Erythroblast (primary cell): Measurements from ENCODE around the gene PLTP.
"Not testable (repeated sequence)": the region's sequence is repeated elsewhere in the genome, so short reads cannot be mapped to it uniquely, and the experiment has no call there.

Experiments used
- DNase-seq, 2 experiments: peaks; one replicate each; lab custom pipeline; 2025; lab: John Stamatoyannopoulos, UW
- GATA1 ChIP-seq: IDR thresholded peaks from 2 replicates; pipeline ENCODE4 v1.6.1; 2011; ENCODE audit warnings: low read depth, mild to moderate bottlenecking, control low read depth, low read length, moderate library complexity
- POLR2A ChIP-seq: IDR thresholded peaks from 2 replicates; pipeline ENCODE4 v1.6.1; 2011; ENCODE audit warnings: mild to moderate bottlenecking, low read length

Gene PLTP

GRCh38 chr20:45937765-45938164 is 25.8 kb upstream of the PLTP start:
- DNase-seq, result peak in 1 of 2 experiments; percentile 19
- TF ChIP-seq GATA1, result no peak
- TF ChIP-seq POLR2A, result no peak

- no peak for TF ChIP-seq POLR2A
- no peak for TF ChIP-seq GATA1
- DNase-seq, result no peak
Measured at GRCh38 chr20:45935416-45936046, 23.6 kb upstream of the PLTP start.

- peak; percentile 98 to 99 for DNase-seq
- peak; percentile 98 for TF ChIP-seq POLR2A
- no peak for TF ChIP-seq GATA1
Measured at GRCh38 chr20:45934586-45935415, 22.8 kb upstream of the PLTP start, which contains the start of gene PCIF1. Gene PCIF1 (plus strand): TSS chr20:45934683. CDS start chr20:45939000, 4,317 bp downstream.

GRCh38 chr20:45934046-45934585 is 22.2 kb upstream of the PLTP start:
- no peak for TF ChIP-seq POLR2A
- DNase-seq, result peak; percentile 76 to 82

GRCh38 chr20:45933266-45934045 is 21.5 kb upstream of the PLTP start:
- TF ChIP-seq POLR2A, result no peak
- no peak for TF ChIP-seq GATA1
- DNase-seq, result peak; percentile 68 to 73

- not testable (repeated sequence) for DNase-seq
Measured at GRCh38 chr20:45931680-45932079, 19.7 kb upstream of the PLTP start.

DNA sequence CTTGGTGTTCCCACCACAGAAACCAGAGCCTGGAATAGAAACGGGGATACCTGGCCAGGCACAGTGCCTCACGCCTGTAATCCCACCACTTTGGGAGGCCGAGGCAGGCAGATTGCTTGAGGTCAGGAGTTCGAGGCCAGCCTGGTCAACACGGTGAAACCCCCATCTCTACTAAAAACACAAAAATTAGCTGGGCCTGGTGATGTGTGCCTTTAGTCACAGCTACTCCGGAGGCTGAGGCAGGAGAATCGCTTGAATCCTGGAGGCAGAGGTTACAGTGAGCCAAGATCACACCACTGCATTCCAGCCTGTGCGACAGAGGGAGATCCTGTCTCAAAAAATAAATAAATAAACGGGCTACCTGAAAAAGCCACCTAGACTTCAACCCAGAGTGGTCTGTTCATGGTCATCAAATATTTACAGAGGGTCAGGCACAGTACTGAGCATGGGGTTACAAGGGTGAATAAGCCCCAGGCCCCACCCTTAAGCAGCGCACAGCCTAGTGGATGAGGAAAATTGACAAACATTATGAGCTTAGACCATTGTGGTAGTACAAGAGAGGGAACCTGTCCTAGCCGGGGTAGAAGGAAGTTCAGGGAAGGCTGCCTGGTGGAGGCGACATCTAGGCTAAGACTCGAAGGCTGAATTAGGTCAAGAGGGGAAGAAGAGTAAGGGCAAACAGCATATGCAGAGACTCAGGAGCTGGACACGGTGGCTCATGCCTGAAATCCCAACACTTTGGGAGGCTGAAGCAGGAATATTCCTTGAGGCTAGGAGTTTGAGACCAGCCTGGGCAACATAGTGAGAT is 15.3 kb upstream of the PLTP start:
- TF ChIP-seq GATA1 (no peak), POLR2A (no peak)

DNA sequence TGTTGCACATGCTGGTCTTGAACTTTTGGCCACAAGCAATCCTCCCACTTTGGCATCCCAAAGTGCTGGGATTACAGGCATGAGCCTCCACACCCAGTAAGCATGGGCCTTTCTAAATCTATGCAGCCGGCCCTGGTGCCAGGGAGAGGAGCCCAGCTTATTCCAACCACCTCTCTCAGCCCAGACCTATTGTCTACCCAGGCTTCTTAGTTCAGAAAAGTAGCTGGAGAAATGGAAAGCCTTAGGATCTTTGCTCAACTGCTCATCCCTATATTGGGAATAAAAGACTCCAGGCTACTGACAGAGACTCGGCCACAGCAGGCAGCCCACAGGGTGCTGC is 14.7 kb upstream of the PLTP start:
- DNase-seq, result no peak
- TF ChIP-seq POLR2A (no peak), GATA1 (no peak)

More for the DNA sequence above, 15.3 kb upstream of the PLTP start:
- no peak for DNase-seq

- TF ChIP-seq POLR2A (no peak), GATA1 (no peak)
- DNase-seq, result no peak
Measured at GRCh38 chr20:45925821-45926506, 14.0 kb upstream of the PLTP start.

GRCh38 chr20:45924391-45925261 is 12.7 kb upstream of the PLTP start:
- TF ChIP-seq GATA1 (no peak), POLR2A (no peak)
- DNase-seq, result peak in 1 of 2 experiments; percentile 48

DNA sequence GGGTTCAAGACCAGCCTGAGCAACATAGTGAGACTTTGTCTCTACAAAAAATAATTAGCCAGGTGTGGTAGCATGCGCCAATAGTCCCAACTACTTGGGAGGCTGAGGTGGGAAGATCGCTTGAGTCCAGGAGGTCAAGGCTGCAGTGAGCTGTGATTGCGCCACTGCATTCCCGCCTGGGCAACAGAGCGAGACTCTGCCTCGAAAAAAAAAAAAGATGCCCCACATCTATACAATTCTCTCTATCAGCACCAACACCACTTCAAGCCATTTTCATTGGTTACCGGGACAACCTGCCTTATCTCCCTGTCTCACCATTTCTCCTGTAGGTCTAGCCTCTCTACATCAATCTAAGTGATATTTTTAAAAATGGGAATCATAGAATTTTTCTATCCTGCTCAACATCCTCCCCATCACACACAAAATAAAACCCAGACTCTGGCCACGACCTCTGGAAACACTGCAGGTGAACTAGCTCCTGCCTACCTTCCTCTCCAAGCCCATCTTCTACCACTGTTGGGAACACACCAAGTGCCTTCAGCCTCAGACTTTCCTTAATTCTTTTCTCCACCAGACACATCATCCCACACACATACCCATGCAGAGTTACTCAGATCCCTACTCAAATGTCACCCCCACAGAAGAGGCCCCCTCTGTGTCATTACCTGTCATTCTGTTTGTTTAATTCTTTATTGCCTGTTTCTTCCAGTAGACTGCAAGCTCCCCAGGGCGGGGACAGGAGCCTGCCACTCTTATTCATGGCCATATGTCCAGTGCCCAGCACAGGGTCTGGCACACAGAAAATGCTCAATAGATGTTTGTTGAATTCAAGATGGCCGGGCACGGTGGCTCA is 9.6 kb upstream of the PLTP start:
- peak in 1 of 2 experiments; percentile 24 for DNase-seq
- TF ChIP-seq GATA1 (no peak), POLR2A (no peak)
